DMS79 (cell line): ENCODE measurements around the gene USH1C.

Experiments
- DNase-seq: peaks from one replicate; lab custom pipeline; 2025; lab: John Stamatoyannopoulos, UW

The USH1C gene

DNA sequence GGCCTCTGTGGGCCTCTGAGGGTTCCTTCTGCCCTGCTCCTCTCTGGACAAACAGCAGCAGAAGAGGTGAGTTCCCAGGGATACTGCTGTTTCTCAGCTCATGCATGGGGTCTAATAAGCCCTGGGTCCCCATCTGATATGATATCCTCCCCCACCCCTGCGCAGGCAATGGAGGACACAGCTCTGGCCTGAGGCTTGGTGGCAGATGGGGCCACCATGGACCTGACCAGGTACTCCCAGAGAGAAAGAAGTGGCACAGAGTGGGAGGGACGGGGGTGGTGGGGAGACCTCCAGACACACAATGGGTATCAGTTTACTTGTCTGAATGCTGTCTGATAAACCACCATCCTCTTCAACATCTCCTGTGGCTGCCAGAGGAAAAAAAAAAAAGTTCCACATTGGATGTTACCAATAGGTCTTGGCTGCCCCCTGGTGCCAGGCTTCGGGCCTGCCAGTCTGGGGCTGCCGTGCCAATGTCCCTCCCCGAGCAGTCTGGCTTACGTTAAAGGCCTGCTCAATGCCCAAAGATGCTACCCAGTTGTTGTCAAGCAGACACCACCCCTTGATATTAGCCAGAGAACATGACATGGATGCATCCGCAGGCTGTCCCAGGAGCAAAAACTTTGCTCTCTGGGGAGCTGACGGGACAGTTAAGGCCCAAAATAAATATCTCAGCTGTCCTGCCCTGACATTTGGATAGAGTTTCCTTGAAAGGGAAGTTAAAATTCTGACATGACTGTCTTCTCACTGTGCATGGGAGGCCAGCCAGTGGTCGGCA lies 39.7 kb downstream of the USH1C start:
- DNase-seq = peak; percentile 44

DNA sequence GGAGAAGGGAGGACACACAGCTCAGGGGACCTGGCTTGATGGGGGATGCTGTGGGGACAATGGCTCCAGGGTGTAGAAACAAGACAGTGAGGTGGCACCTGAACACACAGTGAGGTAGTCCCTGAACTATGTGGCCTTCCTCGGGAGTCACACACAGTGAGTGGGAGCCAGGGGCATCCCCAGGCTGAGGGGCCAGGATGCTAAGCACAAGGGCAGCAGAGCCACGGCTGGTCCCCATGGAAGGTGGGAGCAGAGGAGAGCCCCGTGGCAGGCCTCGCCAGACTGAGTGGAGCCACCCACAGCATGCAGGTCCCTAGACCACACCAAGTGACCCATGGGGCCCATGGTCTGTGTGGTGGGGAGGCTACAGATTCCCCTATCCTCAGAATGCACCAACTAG lies 41.6 kb downstream of the USH1C start:
- no peak for DNase-seq

DNA sequence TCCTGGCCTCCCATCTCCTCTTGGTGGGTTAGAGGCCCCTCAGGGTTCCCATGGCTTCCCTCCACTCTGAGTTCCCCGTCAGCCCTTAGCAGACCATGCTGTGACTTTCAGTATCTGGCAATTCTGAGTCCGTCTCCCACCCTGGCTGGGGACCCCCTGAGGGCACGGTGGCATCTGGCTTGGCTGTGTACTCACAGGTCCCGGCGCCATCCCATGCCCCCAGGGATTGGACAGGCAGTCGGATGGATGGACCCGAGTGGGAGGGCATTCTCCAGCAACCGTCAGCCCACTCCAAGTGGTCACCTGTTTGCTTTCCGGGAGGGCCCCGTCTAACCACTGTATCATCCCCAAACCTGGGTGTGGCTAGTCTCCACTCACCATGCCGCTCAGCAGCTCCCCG lies 43.5 kb downstream of the USH1C start:
- DNase-seq = no peak

DNA sequence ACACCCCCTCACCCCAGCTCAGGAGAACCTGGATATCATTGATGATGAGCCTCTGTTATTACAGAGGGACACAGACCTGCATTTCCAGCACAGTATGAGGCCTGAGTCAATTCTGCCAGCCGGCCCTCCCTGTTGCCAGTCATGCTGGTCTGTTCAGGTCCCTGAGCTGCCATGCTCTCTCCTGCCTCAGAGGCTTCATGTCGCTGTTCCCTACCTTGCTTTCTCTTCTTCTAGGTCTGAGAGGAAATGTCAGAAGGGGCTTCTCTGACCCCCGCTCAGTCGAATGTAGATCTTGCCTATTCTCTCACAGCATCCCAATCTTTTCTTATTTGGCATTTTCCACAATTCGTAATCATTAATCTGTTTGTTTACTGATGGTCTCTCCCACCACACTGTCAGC lies 45.7 kb downstream of the USH1C start:
- no peak for DNase-seq

DNA sequence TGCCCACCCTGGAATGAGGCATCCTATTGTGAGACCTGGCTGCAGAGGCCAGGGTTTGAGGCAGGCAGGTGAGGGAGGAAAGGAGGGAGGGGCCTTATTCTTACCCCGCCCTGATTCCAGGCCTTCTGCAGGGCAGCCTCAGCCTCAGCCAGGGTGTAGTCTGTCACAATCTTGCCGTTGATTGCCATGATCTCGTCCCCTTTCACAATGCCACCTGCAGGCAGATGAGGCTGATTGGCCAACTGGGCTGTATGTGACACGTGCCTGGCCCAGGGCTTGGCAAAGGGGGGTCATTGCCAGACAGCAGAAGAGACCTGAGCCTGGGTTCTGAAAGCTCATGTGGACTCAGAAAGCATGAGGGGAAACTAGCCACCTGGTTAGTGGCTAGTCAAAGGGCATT lies 46.2 kb downstream of the USH1C start:
- no peak for DNase-seq

DNA sequence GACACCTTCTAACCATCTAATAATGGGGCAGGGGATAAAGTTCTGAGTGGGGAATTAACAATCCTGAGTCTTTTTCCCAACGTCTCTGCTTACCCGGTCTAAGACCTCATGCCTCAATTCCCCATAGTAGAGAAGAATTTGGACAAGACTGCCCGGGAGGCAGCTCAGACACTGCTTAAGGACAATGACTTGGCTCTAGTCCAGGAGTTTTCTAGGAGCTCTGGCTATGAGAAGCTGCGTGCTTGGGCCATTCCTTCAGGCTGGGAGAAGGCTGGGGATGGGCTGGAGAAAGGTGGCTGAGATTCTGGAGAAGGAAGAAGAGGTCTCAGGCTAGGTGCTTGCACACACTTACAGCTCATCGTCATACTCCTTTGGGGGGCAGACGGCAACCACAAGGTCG lies 47.8 kb downstream of the USH1C start:
- no peak for DNase-seq

DNA sequence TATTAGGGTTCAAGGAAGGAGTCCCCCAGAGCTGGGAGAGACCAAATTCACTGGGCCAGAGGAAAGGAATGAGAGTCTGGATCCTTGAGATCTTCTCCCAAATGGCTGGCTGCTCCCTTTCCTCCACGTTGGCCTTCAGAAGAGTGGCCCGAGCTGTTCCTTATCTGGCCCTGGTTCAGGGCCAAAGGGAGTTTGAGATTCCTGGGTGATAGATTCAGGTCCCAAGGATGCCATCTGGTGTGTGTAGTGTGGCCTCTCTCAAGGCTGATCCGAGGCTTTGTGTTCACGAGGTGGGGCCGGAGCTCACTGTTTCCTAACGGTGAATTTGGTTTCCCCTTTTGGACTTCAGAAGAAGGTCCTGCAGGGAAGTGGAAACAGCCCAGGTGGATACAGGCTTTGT lies 50.2 kb downstream of the USH1C start:
- DNase-seq = no peak

DNA sequence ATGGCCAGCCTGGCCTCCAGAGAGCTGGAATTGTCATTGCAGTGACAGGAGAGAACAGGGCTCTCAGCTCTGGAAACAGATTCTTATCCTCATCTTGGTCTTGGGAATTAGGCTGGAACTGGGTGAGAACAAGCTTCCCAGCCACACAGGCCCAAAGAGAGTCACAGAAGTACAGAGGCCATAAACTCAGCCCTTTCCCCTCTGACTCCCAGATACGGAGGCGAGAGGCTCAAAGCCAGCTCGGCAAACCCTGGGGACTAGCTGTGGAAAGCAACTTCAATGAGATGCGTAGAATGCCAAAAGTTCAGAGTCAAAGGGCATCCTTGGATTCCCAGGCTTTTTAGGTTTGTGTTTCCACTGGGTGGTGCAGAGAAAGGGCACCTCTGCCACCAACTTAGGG lies 53.3 kb downstream of the USH1C start:
- no peak for DNase-seq

DNA sequence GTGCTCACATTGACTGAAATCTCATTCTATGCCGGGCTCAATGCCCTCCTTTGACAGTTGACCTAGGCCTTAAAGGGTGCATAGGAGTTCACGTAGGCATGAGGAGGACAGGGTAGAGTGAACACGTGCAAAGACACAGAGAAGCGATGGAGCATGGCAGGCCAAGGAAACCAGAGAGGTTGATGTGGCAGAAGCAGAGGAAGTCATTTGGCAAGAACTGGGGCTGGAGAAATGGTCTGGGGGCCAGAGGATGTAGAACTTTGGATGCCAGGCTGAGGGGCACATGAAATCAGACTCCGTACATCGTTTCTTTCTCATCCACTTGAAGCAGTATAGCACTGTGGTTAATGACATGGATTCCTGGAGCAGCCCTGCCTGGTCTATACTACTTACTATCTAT lies 54.0 kb downstream of the USH1C start:
- no peak for DNase-seq

DNA sequence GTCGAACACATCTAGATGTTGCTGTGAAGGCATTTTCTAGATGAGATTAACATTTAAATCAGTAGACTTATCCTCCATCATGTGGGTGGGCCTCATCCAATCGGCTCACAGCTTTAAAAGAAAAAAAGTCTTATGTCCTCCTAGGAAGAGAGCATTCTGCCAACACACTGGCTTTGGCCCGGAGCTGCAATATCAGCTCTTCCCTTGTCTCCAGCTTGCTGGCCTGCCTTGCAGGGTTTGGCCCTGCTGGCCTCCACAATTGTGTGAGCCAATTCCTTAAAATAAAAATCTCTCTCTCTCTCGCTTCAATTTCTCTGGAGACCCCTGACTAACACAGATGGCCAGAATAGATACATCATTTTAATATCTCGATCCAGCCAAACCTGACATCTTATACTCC lies 54.5 kb downstream of the USH1C start:
- DNase-seq = no peak

DNA sequence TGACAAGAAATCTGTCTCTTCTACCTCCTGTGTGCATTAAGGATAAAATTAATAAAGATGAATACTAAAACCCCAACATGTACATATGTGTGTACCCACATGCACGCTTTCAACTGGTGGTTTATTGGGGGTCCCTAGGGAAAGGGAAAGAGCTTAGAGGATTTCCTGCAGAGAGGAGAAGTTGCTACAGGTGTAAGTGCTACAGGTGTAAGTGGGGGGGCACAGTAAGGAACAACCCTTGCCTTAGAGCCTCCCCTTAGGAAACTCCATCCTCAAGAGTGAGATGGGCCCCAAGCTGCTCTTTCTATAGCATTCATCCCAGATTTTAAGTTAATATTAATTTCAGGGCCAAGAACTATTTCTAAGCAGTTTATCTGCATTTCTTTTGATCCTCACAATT lies 55.7 kb downstream of the USH1C start:
- no peak for DNase-seq

DNA sequence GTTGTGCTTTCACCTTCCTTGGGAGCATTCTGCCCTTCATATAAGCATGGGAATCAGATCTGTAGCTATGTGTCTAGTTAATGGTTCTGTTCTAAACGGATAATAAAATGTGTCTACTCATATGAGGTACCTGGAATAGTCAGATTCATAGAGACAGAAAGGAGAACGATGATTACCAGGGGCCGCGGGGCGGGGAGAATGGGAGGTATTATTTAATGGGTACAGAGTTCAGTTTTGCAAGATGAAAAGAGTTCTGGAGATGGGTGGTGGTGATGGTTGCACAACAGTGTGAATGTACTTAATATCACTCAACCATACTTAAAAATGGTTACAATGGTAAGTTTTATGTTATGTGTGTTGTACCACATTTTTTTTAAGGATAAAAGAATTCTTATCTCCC lies 57.6 kb downstream of the USH1C start:
- DNase-seq = no peak

DNA sequence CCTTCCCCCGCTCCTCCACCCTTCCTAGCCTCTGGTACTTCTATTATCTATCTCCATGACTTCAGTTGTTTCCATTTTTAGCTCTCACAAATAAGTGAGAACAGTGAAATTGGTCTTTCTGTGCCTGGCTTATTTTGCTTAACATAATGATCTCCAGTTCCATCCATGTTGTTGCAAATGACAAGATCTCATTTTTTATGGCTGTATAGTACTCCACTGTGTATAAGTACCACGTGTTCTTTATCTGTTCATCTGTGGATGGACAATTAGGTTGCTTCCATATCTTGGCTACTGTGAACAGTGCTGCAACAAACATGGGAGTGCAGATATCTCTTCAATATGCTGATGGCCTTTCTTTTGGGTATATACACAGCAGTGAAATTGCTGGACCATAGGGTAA lies 60.7 kb downstream of the USH1C start:
- no peak for DNase-seq

DNA sequence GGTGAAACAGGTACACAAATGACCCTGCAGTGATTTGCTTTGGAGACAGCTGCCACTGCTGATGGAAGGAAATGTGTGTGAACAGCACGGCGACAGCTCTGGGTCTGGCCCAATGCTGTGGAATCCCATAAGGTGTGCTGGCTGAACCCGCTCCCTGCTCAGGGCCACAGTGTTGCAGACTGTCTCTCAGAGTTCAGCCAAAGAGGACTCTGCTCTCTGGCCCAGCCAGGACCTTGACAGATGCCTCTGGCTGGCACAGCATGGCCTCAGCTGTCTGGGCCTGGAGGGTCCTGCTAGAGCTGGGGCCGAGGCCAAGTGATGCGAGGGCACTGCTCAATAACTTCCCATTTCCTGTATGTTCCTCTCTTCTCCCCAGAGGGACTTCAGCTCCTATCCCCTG lies 62.3 kb downstream of the USH1C start:
- no peak for DNase-seq

DNA sequence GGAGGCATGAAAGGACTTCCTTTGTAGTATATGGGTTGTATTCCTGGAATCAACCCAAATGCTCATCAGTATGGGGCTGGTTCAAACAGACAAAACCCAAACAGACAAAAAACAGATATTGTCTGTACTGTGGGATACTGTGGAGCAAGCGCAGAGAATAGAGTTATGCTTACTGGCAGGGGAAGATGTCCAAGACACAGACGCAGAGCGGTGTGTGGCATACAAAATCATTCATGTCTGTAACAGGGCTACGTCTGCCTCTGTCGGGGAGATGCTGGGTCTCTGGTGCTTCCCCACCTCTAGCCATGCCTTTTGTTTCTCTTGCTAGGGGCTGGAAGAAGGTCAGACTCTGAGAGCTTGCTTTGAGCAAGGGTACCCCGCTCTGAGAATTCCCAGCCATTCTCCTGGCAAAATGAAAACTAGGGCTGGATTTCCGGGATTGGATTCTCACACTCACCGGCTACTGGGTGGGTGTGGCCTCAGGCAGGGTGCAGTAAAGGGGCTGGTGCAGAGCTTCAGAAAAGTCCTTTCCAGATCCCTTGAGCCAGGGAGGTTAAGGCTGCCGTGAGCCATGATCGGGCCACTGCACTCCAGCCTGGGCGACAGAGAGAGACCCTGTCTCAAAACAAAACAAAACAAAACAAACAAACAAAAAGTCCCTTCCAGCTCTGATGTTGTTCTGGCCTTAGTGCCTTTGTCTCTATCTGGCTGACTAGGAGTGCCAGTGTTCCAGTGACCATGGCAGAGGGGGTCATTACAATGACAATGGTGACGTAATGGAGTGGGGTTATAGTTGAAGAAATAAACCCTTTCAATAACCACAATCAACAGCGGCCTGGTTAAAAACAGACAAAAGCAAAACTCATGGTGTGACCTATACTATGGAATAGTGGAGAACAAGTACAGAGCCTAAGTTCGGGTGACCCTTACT lies 64.7 kb downstream of the USH1C start:
- peak; percentile 50 for DNase-seq

DNA sequence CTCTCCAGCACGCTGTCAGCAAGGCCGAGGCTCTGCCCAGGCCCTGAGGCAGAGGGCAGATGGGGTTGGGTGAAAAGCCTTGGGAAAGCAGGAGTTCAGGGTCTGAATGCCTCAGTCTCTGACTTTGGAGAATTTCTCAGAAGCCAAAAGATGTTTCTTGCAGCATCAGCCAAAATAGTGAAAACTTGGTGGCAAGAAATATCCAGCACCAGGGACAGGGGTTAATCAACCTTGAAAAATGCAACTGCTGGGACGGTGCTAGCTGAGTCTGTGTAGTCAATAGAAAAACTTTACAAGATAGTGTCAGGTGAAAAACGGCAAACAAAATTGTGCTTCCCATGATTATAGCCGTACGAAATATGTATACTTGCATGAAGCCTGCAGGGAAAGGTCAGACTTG lies 66.1 kb downstream of the USH1C start:
- DNase-seq = no peak

DNA sequence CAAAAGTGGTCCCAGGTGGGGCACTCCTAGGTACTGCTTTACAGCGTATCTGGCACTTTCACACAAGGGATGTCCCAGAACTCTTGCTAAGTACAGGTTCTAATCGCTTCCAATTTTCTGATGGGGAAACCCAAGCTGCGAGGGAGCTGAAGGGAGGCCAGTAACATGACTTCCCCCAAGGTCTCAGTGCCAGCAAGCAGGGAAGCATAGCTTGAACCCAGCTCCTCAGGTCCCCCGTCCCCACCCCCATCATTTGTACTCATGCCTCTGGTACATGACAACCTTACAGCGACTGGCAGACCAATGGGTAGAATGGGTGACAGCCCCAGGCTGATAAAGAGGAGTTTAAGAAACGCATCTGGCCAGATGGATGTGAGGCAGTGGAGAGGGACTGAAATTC lies 66.9 kb downstream of the USH1C start:
- DNase-seq = no peak

DNA sequence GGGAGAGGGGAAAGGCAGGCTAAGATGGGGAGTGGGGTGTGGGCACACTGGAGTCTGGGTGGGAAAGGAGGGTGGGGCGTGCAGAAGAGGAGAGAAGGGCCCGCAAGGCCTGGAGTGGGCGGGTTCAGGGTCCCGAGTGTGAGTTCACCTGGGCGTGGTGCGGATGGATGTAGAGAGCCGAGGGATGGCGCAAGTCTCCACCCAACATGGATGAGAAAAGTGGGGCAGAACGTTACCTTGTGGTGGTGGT lies 67.2 kb downstream of the USH1C start:
- no peak for DNase-seq

DNA sequence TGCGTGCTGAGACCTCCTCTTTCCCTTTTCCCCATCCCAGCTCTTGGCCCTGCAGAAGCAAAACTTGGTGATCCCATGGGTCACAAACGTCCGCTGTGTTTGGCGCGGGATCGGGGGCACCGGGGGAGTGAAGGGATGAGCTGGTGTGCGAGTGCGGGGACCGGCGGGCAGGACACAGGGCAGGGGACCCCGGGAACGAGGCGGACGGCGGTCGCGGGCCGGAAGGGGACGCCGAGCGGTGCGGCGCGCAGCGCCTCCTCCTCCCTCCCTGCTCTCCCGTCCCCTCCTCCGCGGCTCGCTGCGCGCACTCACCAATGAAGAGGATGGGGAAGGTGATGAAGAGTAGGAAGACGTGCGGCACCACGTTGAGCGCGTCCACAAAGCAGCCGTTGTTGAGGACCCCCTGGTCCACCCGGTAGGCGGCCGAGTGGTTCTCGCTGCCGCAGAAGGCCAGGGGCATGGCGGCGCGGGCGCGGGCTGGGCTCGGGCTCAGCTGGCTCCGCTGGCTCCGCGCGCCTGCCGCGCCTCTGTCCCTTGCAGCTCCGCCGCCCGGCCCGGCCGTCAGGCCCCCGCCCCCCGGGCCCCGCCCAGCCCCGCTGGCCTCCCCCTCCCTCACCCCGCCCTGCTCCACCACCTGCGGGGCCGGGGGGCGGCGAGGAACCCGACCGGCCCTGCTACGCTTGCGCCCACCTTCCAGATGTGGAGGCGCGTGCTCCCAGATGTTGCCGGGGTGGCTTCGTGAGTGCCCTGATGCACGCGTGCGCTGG lies 67.7 kb downstream of the USH1C start, which contains the start of gene ABCC8:
TSS of gene ABCC8 (minus strand) at position 529 of the 767 bp plus-strand sequence. CDS start at position 460, 69 bp downstream.
- no peak for DNase-seq

DNA sequence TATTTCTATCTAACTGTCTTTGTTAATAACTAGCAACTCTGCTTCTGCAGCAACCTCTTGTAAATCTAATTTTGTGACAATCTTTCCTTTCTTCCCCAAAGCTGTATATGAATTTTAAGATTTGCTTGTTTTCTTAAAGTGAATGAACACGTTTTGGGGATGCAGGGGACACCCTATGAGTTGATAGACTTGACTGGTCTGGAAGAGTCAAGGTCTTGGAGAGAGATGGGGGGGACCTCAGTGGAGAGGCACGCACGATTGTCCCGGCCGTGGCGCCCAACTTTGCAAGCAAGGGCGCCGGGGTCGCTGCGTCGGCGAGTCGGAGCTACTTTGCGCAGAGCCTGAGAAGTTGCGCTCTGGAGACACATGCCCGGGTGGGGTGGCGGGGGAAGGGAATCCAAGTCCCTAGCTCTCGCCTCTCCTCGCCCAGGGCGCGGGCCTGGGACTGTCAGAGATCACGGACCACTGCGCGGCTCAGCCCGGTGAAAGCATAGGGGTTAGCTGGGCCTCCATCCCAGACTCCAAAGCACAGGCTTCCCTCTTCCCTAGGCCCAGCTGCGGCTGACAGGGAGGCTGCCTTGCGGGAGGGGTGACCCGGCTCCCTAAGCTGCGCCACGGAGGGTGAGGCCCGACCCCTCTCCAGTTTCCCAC lies 68.4 kb downstream of the USH1C start:
- DNase-seq = no peak

DNA sequence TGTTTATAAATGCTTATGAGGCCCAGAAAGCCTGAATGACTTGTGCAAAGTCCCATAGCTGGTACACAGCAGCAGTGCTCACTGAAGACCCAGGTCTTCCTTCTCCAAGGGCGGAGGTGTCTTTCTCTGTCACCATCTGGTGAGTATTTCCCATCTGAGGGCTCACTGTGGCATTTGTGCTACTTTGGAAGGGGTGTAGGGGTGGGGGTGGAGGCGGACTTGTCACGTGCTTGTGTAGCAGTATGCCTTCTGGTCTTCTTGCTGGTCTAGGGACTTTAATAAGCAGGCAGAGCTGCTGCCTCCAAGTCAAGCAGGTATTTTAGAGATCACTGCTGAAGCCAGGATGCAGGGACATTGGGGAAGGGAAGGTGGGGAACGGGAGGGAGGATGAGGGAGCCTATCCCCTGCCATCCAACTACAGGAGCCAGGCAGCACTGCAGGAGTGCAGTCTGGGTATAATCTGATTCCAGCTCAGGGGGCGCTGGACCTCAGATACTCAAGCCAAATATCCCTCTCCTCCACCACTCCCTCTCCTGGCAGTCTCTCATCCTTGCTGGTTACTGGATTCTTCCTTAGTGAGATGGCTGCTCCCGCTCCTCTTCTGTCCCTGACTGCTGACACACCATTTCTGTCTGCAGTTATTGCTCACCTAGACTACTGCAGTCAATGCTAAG lies 71.0 kb downstream of the USH1C start:
- DNase-seq = no peak

DNA sequence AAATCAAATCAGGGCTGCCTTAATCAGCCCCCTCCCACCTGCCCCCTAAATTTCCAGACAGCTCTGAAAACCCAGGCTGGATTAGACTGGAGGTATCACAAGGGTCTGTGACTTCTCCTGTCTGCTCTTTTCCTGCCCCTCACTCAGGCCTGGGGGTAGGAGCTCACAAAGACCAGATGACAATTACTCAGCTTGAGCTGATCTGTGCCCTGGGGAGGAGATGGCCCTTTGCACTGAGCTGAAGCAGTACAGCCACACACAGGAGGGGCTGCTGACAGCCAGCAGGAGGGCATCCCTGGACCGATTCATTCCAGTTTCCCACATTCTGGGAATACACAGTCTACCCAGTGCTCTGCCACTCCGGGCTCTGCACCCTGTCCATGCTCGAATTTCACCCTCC lies 71.7 kb downstream of the USH1C start:
- DNase-seq = no peak
